MCF 10A (cell line): ENCODE results near the gene CCDC142. TPM values are rescaled to one million over a fixed set of nuclear protein-coding genes. Genes with fewer than 3 reads are reported as not detected.

Experiments used
- BruUV-seq: library from RNA; stranded (reverse); fragments of 400-500 nt; replicated peaks from 2 replicates; lab custom pipeline; 2021; lab: Mats Ljungman, UMichigan
- CTCF ChIA-PET: fragments of 300-600 bp; sonication (Branson Sonifier 250); formaldehyde crosslinking; extraction: SDS; loops from one replicate; lab custom pipeline; 2021; ENCODE audit warnings: antibody characterized with exemption, inconsistent platforms; lab: Yijun Ruan, JAX
- POLR2A ChIA-PET: fragments of 300-600, 350-650 bp; sonication (Branson Sonifier 250); formaldehyde crosslinking; extraction: SDS; loops from one replicate; lab custom pipeline; 2020; ENCODE audit warnings: antibody characterized with exemption, inconsistent platforms; lab: Yijun Ruan, JAX
- DNase-seq: peaks from one replicate; pipeline ENCODE4 v3.0.0-alpha.2; 2018; ENCODE audit not compliant: unreplicated experiment
- H3K27ac Mint-ChIP-seq: one replicate; pipeline ENCODE4 v1.8.0; 2022; ENCODE audit warnings: mild to moderate bottlenecking, low read depth, mixed read lengths; ENCODE audit not compliant: unreplicated experiment
- H3K27me3 Mint-ChIP-seq: one replicate; pipeline ENCODE4 v1.8.0; 2022; ENCODE audit warnings: mixed read lengths; ENCODE audit not compliant: insufficient read depth, unreplicated experiment
- H3K36me3 Mint-ChIP-seq: one replicate; pipeline ENCODE4 v1.8.0; 2022; ENCODE audit warnings: mild to moderate bottlenecking, moderate library complexity, mixed read lengths; ENCODE audit not compliant: insufficient read depth, unreplicated experiment
- H3K4me1 Mint-ChIP-seq: one replicate; pipeline ENCODE4 v1.8.0; 2022; ENCODE audit warnings: mixed read lengths; ENCODE audit not compliant: insufficient read depth, unreplicated experiment
- H3K4me3 Mint-ChIP-seq: one replicate; pipeline ENCODE4 v1.8.0; 2022; ENCODE audit warnings: mild to moderate bottlenecking, moderate library complexity, mixed read lengths; ENCODE audit not compliant: unreplicated experiment
- H3K9me3 Mint-ChIP-seq: one replicate; pipeline ENCODE4 v1.8.0; 2022; ENCODE audit warnings: mixed read lengths; ENCODE audit not compliant: unreplicated experiment
- intact Hi-C: fragments of 100-400 bp; cut with micrococcal nuclease; formaldehyde crosslinking; loops from 2 replicates; pipeline ENCODE4 v1.14.1; 2022
- total RNA-seq: library from RNA; stranded (reverse); gene quantifications from 2 replicates; pipeline ENCODE4 v1.2.3, GENCODE V29; 2022
- TF ChIP-seq, protein P1 (sequence below): fragments of 200-600 bp; IDR thresholded peaks from one replicate; pipeline ENCODE4 v1.8.0; 2022; ENCODE audit warnings: antibody characterized with exemption, mild to moderate bottlenecking; ENCODE audit not compliant: unreplicated experiment

CCDC142 gene
- total RNA-seq, 1 experiment from 2014 or later: 10.1 TPM

- H3K4me1 Mint-ChIP-seq: peaks cover 15% of the 10 kb centered on the region
- intact Hi-C loops: no loop called here
- TF ChIP-seq, protein P1, sequence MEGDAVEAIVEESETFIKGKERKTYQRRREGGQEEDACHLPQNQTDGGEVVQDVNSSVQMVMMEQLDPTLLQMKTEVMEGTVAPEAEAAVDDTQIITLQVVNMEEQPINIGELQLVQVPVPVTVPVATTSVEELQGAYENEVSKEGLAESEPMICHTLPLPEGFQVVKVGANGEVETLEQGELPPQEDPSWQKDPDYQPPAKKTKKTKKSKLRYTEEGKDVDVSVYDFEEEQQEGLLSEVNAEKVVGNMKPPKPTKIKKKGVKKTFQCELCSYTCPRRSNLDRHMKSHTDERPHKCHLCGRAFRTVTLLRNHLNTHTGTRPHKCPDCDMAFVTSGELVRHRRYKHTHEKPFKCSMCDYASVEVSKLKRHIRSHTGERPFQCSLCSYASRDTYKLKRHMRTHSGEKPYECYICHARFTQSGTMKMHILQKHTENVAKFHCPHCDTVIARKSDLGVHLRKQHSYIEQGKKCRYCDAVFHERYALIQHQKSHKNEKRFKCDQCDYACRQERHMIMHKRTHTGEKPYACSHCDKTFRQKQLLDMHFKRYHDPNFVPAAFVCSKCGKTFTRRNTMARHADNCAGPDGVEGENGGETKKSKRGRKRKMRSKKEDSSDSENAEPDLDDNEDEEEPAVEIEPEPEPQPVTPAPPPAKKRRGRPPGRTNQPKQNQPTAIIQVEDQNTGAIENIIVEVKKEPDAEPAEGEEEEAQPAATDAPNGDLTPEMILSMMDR: no peak
- no peak overlapping the region for H3K4me3 Mint-ChIP-seq
- BruUV-seq: no TSS peak
- H3K27me3 Mint-ChIP-seq: no peaks in the 10 kb centered on the region
- ChIA-PET CTCF (interaction anchor here (0.5 to 1.3 kb wide), 5 partner anchors 16 to 748 kb away, joined by 3 to 7 read pairs (median 4); no protein-coding TSS in a partner anchor), POLR2A (interaction anchor here (0.6 kb wide), 1 partner anchor 124 kb away, joined by 3 read pairs; no protein-coding TSS in a partner anchor)
- peaks cover 36% of the 10 kb centered on the region for H3K36me3 Mint-ChIP-seq
- no peak for DNase-seq
- H3K27ac Mint-ChIP-seq: no peak overlapping the region
- H3K9me3 Mint-ChIP-seq: no peaks in the 10 kb centered on the region
Observed at GRCh38 chr2:74436111-74436805, 46.5 kb downstream of the CCDC142 start.

- POLR2A ChIA-PET: interaction anchor here (0.9 to 2.1 kb wide), 2 partner anchors 8 to 10 kb away, joined by 4 to 8 read pairs; partner anchors contain the start of gene WDR54
- H3K4me3 Mint-ChIP-seq: no peak overlapping the region
- H3K27me3 Mint-ChIP-seq: no peaks in the 10 kb centered on the region
- BruUV-seq: no TSS peak
- intact Hi-C loops: no loop called here
- no peaks in the 10 kb centered on the region for H3K9me3 Mint-ChIP-seq
- H3K27ac Mint-ChIP-seq: no peak overlapping the region
- DNase-seq: no peak
- TF ChIP-seq, protein P1: no peak
- H3K4me1 Mint-ChIP-seq: peaks cover 4% of the 10 kb centered on the region
- CTCF ChIA-PET: interaction anchor here (1.0 kb wide), 2 partner anchors 10 to 96 kb away, joined by 3 read pairs; no protein-coding TSS in a partner anchor
- H3K36me3 Mint-ChIP-seq: peaks cover 69% of the 10 kb centered on the region
Observed at GRCh38 chr2:74430502-74430901, 52.3 kb downstream of the CCDC142 start.

DNA sequence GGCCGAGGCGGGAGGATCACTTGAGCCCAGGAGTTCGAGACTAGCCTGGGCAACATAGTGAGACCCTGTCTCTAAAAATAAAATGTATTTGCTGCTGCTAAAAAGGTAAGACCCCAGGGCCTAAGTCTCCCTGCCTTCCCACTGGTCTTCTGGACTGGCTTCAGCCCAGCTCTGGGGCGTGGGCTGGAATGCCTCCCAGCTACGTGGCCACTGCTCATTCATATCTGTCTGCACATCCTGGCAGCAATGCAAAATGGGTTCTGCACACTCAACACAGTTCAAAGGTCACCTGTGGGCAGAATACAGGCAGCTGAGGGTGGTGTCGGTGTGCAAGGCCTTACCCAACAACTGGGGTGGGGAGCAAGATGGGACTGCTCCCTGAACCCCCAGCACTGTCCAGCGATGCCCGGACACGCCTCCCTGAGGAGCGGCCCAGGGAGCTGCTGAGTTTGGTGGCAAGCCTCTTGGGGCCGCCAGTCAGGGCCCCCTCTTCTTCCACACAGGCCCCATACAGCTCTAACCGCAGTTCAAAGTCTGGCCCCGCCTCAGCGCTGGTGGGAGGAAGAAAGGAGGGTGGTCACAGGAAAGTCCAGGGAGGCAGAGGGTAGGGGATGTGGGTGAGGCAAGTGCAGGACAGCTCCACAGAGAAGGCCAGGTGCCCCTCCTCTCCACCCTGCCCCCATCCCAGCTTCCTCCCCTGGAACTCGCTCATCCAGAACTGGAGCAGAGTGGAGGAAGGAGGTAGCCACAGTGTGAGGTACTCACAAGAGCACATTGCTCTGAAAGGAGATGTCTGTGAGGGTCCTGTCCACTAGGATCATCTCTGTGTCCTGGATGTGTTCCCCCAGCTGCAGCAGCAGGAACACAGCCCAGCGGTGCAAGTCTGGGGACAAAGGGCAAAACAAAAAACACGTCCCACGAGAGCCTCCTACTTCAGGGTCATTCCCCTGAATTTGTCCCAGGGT lies 53.0 kb downstream of the CCDC142 start:
- BruUV-seq: no TSS peak
- H3K27ac Mint-ChIP-seq: no peak overlapping the region
- intact Hi-C loops: no loop called here
- ChIA-PET CTCF (interaction anchor here (1.0 kb wide), 1 partner anchor 95 kb away, joined by 3 read pairs; no protein-coding TSS in a partner anchor), POLR2A (interaction anchor here (0.8 to 2.1 kb wide), 6 partner anchors 8 to 78 kb away, joined by 3 to 8 read pairs (median 4); partner anchors contain the start of gene WDR54)
- DNase-seq: no peak
- no peaks in the 10 kb centered on the region for H3K27me3 Mint-ChIP-seq
- TF ChIP-seq, protein P1: no peak
- H3K36me3 Mint-ChIP-seq: peaks cover 72% of the 10 kb centered on the region
- peaks cover 6% of the 10 kb centered on the region for H3K4me1 Mint-ChIP-seq
- no peaks in the 10 kb centered on the region for H3K9me3 Mint-ChIP-seq
- no peak overlapping the region for H3K4me3 Mint-ChIP-seq
